Activated CD8-positive, alpha-beta memory T cell treated with anti-CD3 and anti-CD28 coated beads for 4 hours (primary cell): ENCODE data around the gene SYNRG.

Experiments used
- DNase-seq, 2 donors: peaks; one replicate each; pipeline ENCODE4 v3.0.0-alpha.2; 2020; ENCODE audit warnings: low read depth in 2 of 2

Gene SYNRG

DNA sequence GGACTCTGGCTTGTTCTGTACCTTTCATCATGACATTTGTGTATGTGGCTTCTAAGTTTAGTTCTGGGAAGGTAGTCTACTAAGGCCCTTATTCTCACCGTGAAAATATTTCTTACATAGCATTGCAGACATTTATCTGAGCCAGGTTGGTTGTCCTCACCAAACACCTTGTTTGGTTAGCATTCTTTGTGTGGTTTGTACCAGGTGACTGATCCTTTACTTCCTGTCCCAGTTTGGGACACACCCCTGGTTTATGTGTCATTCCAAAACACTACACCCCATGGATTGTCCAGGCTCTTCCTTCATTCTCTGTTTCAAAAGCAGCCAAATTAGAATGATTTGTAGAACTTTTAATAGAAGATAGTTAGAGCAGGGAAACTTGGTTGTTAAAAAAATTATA is 142.7 kb downstream of the SYNRG start:
- no peak for DNase-seq

DNA sequence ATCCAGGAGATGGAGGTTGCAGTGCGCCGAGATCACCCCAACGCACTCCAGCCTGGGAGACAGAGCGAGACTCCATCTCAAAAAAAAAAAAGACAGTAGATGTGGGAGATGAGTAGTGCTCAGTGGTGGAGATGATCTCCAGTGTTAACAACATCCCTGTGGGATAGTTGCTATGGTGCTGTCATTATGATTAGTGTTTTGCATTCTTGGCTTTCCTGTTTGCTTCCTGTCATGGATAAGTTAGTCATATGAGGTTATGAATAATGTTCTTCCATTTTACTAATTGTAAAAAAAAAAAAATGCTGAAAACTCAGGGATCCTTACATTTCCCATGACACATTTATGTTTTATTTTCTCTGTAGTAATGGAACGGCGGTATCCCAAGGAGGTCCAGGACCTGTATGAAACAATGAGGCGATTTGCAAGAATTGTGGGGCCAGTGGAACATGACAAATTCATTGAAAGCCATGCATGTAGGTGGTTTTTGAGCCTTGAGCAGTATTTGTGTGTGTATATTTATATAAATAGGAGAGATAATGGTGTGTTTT is 144.1 kb downstream of the SYNRG start:
- no peak for DNase-seq
